GM18909 (cell line): ENCODE data around the gene EIF3I.
A peak's percentile ranks its signal among the peaks of the same experiment; 100 is the strongest.

Experiments
- ATAC-seq: cut with Tn5 transposase; IDR thresholded peaks from one replicate; pipeline ENCODE4 v1.9.1; 2021; ENCODE audit warnings: mild to moderate bottlenecking; ENCODE audit not compliant: unreplicated experiment, poor library complexity

EIF3I gene

GRCh38 chr1:32197837-32198236 is 24.4 kb upstream of the EIF3I start:
- no peak for ATAC-seq

DNA sequence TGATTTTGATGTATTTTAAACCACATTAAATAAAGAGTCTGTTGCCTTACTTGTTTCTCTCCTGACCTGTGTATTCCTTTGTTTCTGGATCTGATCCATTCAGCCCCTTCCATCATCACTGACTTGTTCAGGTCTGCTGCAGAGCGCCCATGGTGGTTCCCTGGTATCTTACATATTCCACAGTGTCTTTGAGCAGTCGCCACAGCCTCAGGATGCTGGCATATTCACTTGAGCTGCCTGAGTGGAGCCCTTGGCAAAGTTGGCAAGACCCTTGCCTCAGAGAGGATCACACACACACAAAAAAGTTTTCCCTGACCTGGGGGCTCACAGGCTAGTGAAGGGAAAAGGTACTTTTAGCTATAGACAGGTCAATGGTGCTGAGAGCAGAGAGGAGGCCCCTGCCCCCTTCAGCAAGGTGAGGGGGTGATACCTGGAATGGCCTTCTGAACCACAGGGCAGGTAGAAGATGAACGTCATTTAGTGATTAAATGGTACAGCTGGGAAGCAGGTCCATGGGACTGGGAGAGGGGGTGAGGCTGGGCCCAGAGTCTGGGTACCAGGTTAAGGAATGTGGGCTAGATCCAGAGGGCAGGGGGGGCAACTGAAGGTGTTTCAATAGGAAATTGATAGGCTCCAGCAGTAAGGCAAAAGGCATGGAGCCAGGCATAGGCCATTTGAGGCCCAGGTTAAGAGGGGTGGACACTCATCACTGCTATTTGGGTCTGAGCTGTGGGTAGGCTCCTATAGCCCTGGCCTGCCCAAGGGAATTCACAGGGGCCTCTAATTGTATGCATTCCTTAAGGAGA is 23.8 kb upstream of the EIF3I start:
- ATAC-seq, result no peak

DNA sequence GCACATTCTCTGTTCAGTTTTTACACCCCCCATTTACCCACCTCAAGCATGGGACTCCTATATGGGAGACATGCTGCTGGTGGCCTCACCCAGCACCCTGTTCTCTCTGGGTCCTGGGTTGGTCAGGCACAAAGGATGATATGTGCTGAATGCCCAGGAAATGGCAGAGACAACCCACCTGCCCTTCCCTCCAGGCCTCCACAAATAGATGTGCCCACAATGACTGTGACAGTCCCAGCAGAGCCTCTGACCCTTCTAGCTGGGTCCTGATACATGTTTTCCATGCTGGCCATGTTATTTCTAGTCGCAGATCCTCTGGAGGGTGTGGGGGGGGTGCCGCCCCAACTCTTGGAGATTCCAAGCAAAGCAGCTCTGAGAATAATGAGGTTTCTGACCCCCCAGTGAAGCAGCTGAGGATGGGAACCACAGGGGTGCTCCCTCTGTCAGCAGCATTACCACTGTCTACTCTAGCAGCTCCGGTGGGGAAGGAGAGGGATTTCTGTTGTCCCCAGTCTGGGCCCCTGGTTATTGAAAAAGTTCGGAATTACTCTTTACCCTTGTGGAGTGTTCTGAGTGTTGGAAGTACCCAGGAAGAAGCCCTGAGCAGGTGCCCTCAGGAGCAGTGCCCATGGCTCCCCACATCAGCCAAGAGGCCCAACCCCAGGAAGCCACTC is 23.0 kb upstream of the EIF3I start:
- ATAC-seq, result no peak

DNA sequence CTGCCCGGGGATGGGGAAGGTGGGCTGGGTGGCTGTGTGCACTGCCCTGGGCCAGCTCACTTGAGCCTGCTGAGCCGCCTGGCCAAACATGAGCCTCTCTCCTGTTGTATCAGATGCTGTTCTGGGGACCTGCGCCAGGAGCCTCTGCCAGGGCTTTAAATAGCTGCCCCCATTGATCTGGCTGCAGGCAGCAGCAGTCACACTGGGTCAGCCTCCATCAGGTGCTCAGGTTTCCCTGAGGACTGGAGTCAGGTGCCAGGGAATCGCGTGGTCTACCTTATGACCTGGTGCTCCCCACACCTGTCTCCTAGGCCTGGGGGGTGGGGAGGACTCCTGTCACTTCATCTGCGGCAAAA is 22.5 kb upstream of the EIF3I start:
- no peak for ATAC-seq

- no peak for ATAC-seq
Observed at GRCh38 chr1:32200226-32201010, 21.8 kb upstream of the EIF3I start, which contains the start of gene CCDC28B. Gene CCDC28B, plus strand, starts transcription at chr1:32200595. Its CDS starts 1,341 bp downstream, at chr1:32201936.

GRCh38 chr1:32201011-32201855 is 21.0 kb upstream of the EIF3I start:
- ATAC-seq, result peak; percentile 45

DNA sequence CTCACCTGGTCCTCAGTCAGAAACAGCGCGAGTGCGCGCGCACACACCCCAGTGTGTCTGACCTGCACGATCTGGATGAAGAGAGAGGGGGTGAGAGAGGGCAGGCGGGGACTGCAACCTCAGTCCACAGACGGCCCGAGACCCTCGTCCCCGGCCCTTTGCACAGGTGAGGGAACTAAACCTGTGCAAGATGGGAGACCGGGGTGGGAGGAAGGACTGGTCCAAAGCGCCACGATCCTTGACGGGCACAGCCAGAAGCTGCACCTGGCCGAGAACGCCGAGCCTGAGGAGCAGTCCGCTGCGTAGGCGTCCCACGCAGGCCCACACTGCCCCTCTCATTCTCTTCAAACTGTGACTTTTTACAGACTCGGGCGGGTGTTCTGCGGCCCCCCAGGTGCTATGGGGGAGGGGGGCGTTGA is 17.3 kb upstream of the EIF3I start:
- no peak for ATAC-seq

DNA sequence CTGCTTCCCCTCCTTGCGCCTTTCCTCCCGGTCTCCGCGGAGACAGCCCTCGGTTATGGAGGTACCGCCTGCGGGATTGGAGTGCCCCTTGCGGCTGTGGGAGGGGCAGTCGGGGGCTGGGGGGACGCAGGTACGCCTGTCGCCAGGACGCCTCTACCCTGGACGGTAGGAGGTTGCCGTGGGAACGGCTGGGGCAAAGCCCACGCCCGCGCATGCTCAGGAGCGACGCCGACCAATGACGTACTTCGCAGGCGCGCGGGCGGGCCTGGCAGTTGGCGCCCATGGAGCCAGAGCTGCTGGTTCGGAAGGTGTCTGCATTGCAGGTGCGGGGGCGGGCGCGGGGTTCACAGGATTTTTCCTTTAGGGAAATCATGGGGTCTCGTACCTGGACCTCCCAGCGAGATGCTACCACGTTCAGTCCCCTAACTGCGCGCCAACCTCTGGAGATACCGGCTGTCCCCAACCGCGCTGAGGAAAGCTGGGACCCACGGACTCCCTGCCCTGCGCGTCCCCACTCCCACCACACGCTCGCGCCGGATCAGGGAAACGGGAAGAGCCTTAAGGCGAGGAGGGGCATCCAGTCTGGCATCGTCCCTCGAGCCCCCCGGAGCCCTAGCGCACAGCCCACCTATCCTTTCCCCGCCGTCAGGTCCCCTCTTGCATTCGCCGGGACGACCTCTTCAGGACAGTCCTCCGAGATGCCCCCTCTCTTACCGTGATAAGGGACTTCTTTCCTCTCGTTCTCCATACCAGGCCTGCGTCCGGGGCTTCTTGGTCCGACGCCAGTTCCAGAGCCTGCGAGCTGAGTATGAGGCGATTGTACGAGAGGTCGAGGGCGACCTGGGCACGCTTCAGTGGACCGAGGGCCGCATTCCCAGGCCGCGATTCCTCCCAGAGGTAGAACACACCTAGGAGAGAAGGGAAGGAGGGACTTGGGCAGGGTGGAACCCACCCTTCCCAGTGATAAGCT is 16.5 kb upstream of the EIF3I start, which contains the start of gene IQCC:
TSS of gene IQCC (plus strand) at position 271 of the 970 bp plus-strand sequence. CDS start at position 282, 11 bp downstream.
- peak; percentile 51 for ATAC-seq

- no peak for ATAC-seq
Observed at GRCh38 chr1:32208469-32208868, 13.7 kb upstream of the EIF3I start.

GRCh38 chr1:32208891-32209328 is 13.3 kb upstream of the EIF3I start, which contains the start of gene DCDC2B:
Gene DCDC2B, plus strand, starts transcription at chr1:32209089. Its CDS starts 5 bp downstream, at chr1:32209094.
- ATAC-seq, result no peak

DNA sequence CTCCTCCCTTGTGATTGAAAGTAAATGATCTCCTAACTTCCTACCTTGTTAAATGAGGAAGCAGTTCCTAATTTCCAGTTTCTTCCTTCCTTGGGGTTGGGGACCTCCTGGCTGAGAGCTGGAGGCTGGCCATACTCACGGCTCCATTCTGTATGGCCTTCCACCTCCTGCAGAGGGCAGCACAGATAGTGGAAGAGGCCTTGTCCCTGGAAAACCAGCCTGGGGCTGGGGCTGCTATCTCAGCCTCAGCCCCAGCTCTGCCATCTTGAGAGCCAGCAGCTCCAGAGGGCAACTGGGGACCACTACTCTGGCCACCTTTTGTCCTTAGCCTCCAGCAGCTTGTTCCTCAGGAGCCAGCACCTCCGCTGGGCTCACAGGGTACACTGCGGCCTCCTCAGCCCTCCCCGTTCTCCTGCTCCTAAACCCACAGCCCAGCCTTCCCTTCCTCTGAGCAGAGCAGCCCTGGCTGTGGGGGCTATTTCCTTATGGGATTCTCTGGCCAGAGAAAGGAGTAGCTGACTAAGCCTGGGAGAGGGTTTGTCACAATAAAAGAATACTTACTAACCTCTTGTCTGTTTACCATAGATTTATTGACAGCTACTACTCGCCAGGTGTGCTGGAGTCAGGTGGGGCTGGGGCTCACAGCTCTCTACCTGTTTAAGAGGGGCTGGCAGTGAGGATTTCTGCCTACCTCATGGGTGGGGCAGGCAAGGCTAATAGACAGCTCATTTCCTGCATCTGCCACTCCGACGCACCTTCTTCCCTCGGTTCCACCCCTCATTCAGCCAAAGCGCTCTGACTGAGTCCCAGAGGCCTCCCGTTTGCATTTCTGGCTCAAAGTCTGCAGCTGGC is 6.4 kb upstream of the EIF3I start:
- ATAC-seq, result no peak

DNA sequence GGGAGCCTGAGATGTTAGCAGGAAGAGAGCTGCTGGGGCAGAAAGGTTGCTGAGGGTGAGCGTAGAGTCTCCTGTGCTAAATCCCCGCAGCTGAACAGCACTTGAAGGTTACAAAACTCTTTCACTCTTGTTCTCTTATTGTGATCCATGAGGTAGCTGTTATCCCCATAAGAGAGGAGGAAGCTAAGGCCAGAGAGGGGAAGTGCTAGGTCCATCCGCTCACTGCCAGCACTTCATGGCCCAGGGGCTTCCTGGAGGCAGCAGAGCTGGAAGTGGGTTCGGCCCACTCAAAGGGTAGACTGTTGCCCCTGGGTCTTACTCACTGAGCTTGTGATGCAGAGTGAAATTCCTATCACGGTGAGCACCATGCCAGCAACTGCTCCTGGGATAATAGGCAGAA is 5.6 kb upstream of the EIF3I start:
- no peak for ATAC-seq

GRCh38 chr1:32219022-32219421 is 3.2 kb upstream of the EIF3I start:
- no peak for ATAC-seq

DNA sequence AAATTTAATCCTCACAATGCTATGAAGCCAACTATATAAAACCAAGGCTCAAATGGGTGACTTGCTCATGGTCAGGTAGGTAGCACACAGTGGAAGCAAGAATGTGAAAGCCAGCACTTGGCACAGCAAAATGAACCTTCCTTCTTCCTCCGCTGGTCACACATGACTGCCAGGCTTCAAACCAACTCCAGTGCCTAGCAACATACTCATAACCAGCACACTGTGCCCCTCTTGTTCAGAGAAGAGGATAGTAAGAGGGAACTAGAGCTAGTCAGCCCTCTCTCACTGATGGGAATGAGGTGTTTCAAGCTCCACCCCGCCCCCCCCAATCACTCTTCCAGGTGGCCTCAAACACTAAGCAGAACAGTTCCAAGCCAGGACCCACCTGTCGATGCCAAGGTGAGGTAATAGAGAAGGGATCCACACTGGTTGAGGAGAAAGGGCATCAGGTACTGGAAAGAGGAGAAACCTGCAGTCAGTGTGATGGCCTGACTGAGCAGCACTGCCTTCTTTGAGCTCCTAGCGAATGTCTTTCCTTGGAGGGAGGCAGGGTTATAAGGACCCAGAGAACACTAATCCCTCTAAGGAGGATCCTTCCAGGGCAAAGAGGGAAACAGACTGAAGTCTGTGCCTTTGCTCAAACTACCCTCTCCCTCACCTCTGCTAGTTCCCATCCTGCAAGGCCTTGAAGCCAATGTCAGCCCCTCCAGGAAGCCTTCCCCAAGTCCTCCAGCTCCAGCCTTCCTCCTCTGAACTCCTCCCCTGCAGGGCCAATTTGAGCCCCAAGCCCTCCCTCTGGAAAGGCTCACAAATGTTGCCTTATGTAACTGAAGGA is 1.2 kb upstream of the EIF3I start:
- ATAC-seq, result no peak

DNA sequence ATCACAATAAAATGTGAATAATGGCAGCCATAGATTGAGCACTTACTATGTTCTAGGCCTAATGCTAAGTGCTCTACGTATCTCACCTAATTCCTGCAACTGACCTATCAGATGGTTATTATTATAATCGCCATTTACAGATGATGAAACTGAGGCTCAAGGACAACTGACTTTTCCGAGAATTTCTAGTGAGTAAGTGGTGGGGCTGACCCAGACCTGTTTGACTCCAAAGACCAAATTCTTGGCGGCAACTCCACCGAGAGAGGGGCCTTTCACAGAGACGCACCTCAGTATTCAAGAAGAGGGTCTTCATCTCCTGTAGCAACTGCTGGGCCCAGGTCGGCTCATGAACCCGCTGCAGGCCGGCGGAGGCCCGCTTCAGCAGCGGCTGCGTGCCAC is 627 bp upstream of the EIF3I start:
- no peak for ATAC-seq

- no peak for ATAC-seq
Observed at GRCh38 chr1:32223683-32224082, 1.5 kb downstream of the EIF3I start.

GRCh38 chr1:32224285-32224684 is 2.1 kb downstream of the EIF3I start:
- ATAC-seq, result no peak
